Rectal smooth muscle tissue (tissue), 1 donor: ENCODE data around the gene HIPK4.

Experiments used
- H3K27ac ChIP-seq: one replicate; pipeline ENCODE4 v1.7.0; 2013; ENCODE audit warnings: low read depth, low read length, inconsistent platforms
- H3K27me3 ChIP-seq: one replicate; pipeline ENCODE4 v1.7.0; 2013; ENCODE audit warnings: low read length; ENCODE audit not compliant: control insufficient read depth, insufficient read depth
- H3K36me3 ChIP-seq: one replicate; pipeline ENCODE4 v1.7.0; 2013; ENCODE audit warnings: low read length; ENCODE audit not compliant: control insufficient read depth, insufficient read depth
- H3K4me1 ChIP-seq: one replicate; pipeline ENCODE4 v1.7.0; 2013; ENCODE audit warnings: low read length; ENCODE audit not compliant: control insufficient read depth, insufficient read depth
- H3K4me3 ChIP-seq: one replicate; pipeline ENCODE4 v1.7.0; 2013; ENCODE audit warnings: low read length
- H3K9ac ChIP-seq: one replicate; pipeline ENCODE4 v1.7.0; 2013; ENCODE audit warnings: low read length

Gene HIPK4

GRCh38 chr19:40365613-40366401 lies 24.2 kb downstream of the HIPK4 start:
- Histone ChIP-seq H3K9ac (no peak overlapping the region), H3K4me3 (peak overlapping the region; percentile 55), H3K27ac (no peak overlapping the region), H3K4me1 (no peaks in the 10 kb centered on the region), H3K36me3 (peaks cover 9% of the 10 kb centered on the region), H3K27me3 (no peaks in the 10 kb centered on the region)

DNA sequence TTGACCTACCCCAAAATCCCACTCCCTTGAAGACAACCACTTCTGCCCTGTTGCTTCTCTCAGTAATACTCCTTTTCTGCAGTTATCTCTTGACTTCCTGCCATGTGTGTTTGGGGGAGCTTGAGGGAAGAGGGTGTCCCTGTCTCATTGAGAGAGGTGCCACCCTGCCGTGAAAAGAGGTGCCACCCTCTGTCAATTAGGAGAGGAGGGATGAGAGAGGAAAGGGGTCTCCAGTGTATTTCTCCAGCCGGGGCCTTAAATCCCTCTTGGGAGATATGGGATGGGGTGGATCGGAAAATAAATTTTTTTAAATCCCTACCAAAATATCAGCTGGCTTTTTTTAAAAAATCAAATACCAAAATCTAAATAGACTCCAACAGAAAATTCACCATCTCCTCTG lies 25.0 kb downstream of the HIPK4 start:
- no peak overlapping the region for H3K9ac ChIP-seq
- H3K4me1 ChIP-seq: no peaks in the 10 kb centered on the region
- no peak overlapping the region for H3K27ac ChIP-seq
- no peaks in the 10 kb centered on the region for H3K27me3 ChIP-seq
- no peak overlapping the region for H3K4me3 ChIP-seq
- H3K36me3 ChIP-seq: peaks cover 7% of the 10 kb centered on the region

DNA sequence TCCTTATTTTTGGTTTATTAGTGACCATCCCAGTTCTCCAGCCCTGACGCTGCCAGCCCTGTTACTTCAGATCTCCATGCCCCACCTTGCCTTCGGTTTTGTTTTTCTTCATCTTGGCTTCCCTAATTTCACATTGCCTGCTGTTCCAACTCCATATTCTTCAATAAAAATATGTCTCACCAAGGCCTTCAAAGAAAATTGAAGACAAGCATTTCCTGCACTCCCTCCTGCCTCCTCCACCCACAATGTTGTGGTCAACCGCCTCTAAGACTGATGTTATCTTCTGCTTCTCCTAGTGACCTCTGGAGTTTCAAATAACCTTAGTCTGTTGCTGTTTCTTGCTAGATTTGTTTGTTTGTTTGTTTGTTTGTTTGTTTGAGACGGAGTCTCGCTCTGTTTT lies 26.9 kb downstream of the HIPK4 start:
- Histone ChIP-seq H3K4me1 (no peaks in the 10 kb centered on the region), H3K4me3 (no peak overlapping the region), H3K27ac (no peak overlapping the region), H3K27me3 (no peaks in the 10 kb centered on the region), H3K36me3 (peaks cover 4% of the 10 kb centered on the region), H3K9ac (no peak overlapping the region)

DNA sequence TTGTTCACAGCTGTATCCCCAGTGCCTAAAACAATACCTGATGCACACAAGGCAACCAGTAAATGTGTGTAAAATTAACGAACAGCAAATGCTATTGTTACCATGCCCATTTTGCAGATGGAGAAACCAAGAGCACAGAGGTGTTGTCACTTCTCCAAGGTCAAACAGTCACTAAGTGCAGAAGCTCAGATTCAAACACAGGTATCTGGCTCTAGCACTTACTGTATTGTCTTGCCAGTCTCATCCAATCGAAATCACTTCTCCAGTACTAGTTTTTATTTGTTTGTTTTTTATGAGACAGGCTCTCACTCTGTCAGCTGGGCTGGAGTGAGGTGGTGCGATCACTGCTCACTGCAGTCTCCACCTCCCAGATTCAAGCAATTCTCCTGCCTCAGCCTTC lies 27.8 kb downstream of the HIPK4 start:
- no peak overlapping the region for H3K9ac ChIP-seq
- no peaks in the 10 kb centered on the region for H3K4me1 ChIP-seq
- H3K27me3 ChIP-seq: no peaks in the 10 kb centered on the region
- no peaks in the 10 kb centered on the region for H3K36me3 ChIP-seq
- no peak overlapping the region for H3K27ac ChIP-seq
- H3K4me3 ChIP-seq: no peak overlapping the region

DNA sequence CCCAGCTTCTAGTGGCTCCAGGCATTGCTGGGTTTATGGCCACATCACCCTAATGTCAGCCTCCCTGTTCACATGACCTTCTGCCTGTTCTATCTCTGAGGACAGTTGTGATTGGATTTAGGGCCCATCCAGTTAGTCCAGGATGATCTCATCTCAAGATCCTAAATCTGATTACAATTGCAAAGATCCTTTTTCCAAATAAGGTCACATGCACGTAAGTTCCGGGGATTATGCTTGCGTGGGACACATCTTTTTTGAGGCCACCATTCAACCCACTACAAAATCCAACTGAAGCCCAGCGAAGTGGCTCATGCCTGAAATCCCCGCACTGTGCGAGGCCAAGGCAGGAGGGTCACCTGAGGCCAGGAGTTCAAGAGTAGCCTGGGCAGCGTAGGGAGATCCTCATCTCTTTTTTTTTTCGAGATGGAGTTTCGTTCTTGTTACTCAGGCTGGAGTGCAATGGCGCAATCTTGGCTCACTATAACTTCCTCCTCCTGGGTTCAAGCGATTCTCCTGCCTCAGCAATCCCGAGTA lies 29.2 kb downstream of the HIPK4 start:
- Histone ChIP-seq H3K27me3 (no peaks in the 10 kb centered on the region), H3K27ac (no peak overlapping the region), H3K9ac (no peak overlapping the region), H3K4me1 (no peaks in the 10 kb centered on the region), H3K4me3 (no peak overlapping the region), H3K36me3 (no peaks in the 10 kb centered on the region)

- no peaks in the 10 kb centered on the region for H3K27me3 ChIP-seq
- H3K27ac ChIP-seq: no peak overlapping the region
- no peak overlapping the region for H3K4me3 ChIP-seq
- no peaks in the 10 kb centered on the region for H3K36me3 ChIP-seq
- no peaks in the 10 kb centered on the region for H3K4me1 ChIP-seq
- H3K9ac ChIP-seq: no peak overlapping the region
These were observed 29.8 kb downstream of the HIPK4 start for GRCh38 chr19:40360020-40360707.

DNA sequence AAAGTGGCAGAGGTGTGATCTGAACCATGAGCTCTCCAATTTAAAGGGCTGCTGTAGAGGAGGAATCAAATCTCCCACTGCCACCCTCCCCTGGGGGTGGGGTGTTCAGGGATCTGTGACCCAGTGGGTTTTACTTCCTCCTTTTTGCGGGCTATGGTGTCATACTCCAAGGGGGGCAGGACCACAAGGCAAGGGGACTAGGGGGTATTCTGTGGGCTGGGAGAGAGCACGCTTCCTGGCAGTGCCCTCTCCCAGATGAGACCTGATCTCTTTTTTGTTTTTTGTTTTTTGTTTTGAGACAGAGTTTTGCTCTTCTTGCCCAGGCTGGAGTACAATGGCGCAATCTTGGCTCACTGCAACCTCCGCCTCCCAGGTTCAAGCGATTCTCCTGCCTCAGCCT lies 31.2 kb downstream of the HIPK4 start:
- no peak overlapping the region for H3K4me3 ChIP-seq
- no peak overlapping the region for H3K27ac ChIP-seq
- no peaks in the 10 kb centered on the region for H3K36me3 ChIP-seq
- H3K4me1 ChIP-seq: no peaks in the 10 kb centered on the region
- no peak overlapping the region for H3K9ac ChIP-seq
- H3K27me3 ChIP-seq: no peaks in the 10 kb centered on the region

GRCh38 chr19:40357640-40358039 lies 32.3 kb downstream of the HIPK4 start:
- Histone ChIP-seq H3K27ac (no peak overlapping the region), H3K9ac (no peak overlapping the region), H3K36me3 (no peaks in the 10 kb centered on the region), H3K4me3 (no peak overlapping the region), H3K4me1 (no peaks in the 10 kb centered on the region), H3K27me3 (no peaks in the 10 kb centered on the region)

DNA sequence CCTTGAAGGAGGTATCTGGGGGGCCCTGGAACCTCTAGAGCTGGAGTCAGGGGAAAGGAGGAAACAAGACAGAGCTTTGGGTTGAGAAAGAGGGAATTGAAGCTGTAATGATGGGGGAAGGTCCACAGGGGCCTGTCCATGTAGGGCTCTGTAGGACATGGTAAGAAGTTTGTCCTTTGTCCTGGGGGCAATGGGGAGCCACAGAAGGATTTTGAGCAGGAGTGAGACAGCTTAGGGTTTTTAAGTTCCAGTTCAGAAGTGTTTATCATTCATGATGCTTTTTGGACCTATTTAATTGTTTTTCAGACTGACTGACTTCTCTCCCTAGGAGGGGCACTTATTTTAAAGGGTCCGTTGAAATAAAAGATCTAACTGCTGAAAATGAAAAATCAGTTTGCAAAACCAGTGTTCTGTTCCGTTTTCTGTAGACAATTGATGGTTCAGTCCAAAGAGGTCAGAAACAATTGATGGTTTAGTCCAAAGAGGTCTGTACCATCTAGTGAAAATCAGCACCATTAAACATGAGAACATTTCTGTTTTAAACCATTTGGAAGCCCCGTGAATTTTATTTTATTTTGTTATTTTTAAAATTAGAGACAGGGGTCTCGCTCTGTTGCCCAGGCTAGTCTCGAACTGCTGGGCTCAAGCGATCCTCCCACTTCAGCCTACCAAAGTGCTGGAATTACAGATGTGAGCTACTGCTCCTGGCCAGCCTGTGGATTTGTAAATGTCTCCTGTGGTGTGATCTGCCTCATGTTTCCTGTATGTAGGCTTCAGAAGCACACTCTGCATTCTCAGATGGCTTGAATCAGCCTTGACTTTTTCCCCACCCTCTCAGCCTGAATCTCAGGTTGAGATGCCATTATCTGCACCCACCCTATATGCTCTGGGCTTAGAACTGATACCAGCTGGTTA lies 33.0 kb downstream of the HIPK4 start:
- Histone ChIP-seq H3K4me1 (no peaks in the 10 kb centered on the region), H3K27ac (no peak overlapping the region), H3K36me3 (no peaks in the 10 kb centered on the region), H3K4me3 (no peak overlapping the region), H3K9ac (no peak overlapping the region), H3K27me3 (no peaks in the 10 kb centered on the region)

- Histone ChIP-seq H3K9ac (no peak overlapping the region), H3K36me3 (no peaks in the 10 kb centered on the region), H3K27me3 (no peaks in the 10 kb centered on the region), H3K27ac (no peak overlapping the region), H3K4me3 (no peak overlapping the region), H3K4me1 (no peaks in the 10 kb centered on the region)
These were observed 33.9 kb downstream of the HIPK4 start for GRCh38 chr19:40355975-40356680.

- Histone ChIP-seq H3K4me3 (peak overlapping the region; percentile 78), H3K4me1 (peaks cover 6% of the 10 kb centered on the region), H3K9ac (peak overlapping the region; percentile 41), H3K27me3 (no peaks in the 10 kb centered on the region), H3K27ac (peak overlapping the region; percentile 34), H3K36me3 (no peaks in the 10 kb centered on the region)
These were observed 40.9 kb downstream of the HIPK4 start for GRCh38 chr19:40348961-40349507.
